ENCODE results near the gene CTRL.

DNA sequence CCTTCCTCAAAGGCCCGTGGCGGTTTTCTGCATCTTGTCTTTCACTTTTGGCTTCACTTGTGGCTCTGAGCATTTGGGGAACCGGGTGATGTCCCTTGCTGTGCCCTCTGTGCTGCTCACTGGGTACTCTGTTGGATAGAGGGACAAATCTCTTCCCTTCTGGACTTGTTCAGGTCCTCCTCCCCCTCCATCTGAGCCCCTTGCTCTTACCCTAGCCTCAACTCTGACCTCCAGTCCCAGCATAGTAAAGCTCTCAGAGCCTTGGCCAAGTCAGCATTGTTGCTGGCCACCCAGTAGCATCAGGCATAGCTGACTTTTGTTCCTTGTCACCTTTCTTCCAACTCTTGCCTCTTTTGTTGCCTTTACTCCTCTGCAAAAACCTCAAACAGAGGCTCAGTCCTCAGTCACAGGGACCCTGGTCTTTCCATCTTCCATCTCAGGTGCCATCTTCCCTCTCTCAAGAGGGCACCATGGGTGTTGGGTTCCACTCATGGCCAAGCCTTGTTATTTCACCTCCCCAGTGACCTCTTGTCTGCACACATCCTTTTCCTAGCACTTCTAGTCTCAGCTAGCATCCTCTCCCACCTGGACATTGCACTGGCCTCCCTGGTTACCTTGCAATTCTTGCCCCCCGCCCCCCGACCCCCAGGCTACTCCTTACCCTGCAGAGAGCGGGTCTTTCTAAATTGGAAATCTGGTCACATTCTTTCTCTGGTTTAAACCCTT, 5.4 kb upstream of the CTRL start:
- TF ChIP-seq EP300 (IDR thresholded peaks at IDR 0.05; ENCODE audit: borderline replicate concordance in 1 of 2, low read depth in 1 of 2, low read length in 1 of 2) (no peak), SIN3A (IDR thresholded peaks at IDR 0.05; ENCODE audit: borderline replicate concordance, low read depth, low read length) (no peak), IRF3 (IDR thresholded peaks at IDR 0.05; ENCODE audit: low read depth, low read length) (no peak), CTCF (IDR thresholded peaks at IDR 0.05) (no peak)

Measured in SK-N-SH (cell line).